GM19240 (cell line): ENCODE results near the gene OR6P1.

Experiments used
- DNase-seq: peaks from one replicate; pipeline ENCODE4 v3.0.0; 2011; ENCODE audit warnings: low spot score; ENCODE audit not compliant: insufficient read length

The OR6P1 gene

GRCh38 chr1:158516966-158517365 lies 53.4 kb downstream of the OR6P1 start:
- DNase-seq, result no peak
